ENCODE data around the gene CHAF1B. TPM values are rescaled to one million over a fixed set of nuclear protein-coding genes. Genes with fewer than 3 reads are reported as not detected.

CHAF1B gene
- total and polyA plus RNA-seq, 10 of the 15 experiments (the other 5 are each of a cell fraction or from before 2014, with no cell fraction given), result 5.9 to 31.5 (median 17.3) TPM

- Histone ChIP-seq H3K9me3 (replicated peaks; ENCODE audit: control insufficient read depth, insufficient read depth, low read length) (no peaks in the 10 kb centered on the region), H3K9ac (ENCODE audit: control insufficient read depth, insufficient read depth, low read length) (no peak overlapping the region), H3K36me3 (ENCODE audit: control insufficient read depth in 2 of 2, insufficient read depth in 2 of 2, low read length in 1 of 2) (no peaks in the 10 kb centered on the region), H2AFZ (ENCODE audit: control insufficient read depth, low read depth, low read length) (no peak overlapping the region), H3K4me3 (no peak overlapping the region), H3K4me1 (ENCODE audit: control insufficient read depth, insufficient read depth, low read length) (no peaks in the 10 kb centered on the region), H3K79me2 (ENCODE audit: control insufficient read depth, insufficient read depth, low read length) (no peaks in the 10 kb centered on the region), H3K27me3 (replicated peaks in 1 of 2; ENCODE audit: control insufficient read depth in 2 of 2, insufficient read depth in 2 of 2, low read length in 1 of 2) (no peaks in the 10 kb centered on the region), H3K4me2 (ENCODE audit: control insufficient read depth, insufficient read depth) (no peak overlapping the region), H3K27ac (ENCODE audit: control insufficient read depth, insufficient read depth) (no peak overlapping the region), H4K20me1 (ENCODE audit: control insufficient read depth, insufficient read depth) (no peaks in the 10 kb centered on the region)
- ChIA-PET RAD21 (ENCODE audit: unreplicated experiment) (no interaction called here), POLR2A (no interaction called here), SMC1A (ENCODE audit: uncharacterized antibody, unreplicated experiment) (no interaction called here), CTCF (no interaction called here)
- in situ Hi-C loops (cut with MboI) (no loop called here), intact Hi-C loops (cut with micrococcal nuclease; ENCODE audit: unreplicated experiment) (no loop called here)
- no peak for TF ChIP-seq CBFB (IDR thresholded peaks at IDR 0.05; ENCODE audit: low read depth)
- no peak for TF ChIP-seq ZNF384 (IDR thresholded peaks at IDR 0.05; ENCODE audit: borderline replicate concordance, low read depth, low read length)
- no peak for TF ChIP-seq MTA2 (IDR thresholded peaks at IDR 0.05; ENCODE audit: low read depth)
- no peak for TF ChIP-seq ZNF592 (IDR thresholded peaks at IDR 0.05)
- TF ChIP-seq SKIL (IDR thresholded peaks at IDR 0.05; ENCODE audit: low read depth, poor library complexity, severe bottlenecking), result no peak
- TF ChIP-seq EED (IDR thresholded peaks at IDR 0.05; ENCODE audit: low read depth), result peak; percentile 38; the same call in 1 of the 2 replicates
- TF ChIP-seq IKZF1 (conservative IDR thresholded peaks at IDR 0.05), result 0 out of 2 replicates have a peak, but pooled peaks have one; percentile 25
- TF ChIP-seq GABPA (IDR thresholded peaks at IDR 0.05; ENCODE audit: low read depth), result 0 out of 2 replicates have a peak, but pooled peaks have one; percentile 18
- no peak for TF ChIP-seq POU2F2 (IDR thresholded peaks at IDR 0.05; ENCODE audit: borderline replicate concordance, low read depth, low read length)
- FAIRE-seq (no peak), DNase-seq (ENCODE audit: low read depth, low spot score) (no peak), ATAC-seq (no peak)
- no TSS peak for BruUV-seq (replicated peaks)
- 69% methylated on average over 7 of the region's 7 CpGs for WGBS (ENCODE audit: insufficient coverage, insufficient replicate concordance, low lambda C conversion rate, missing lambda C conversion rate)
These were observed 71.7 kb downstream of the CHAF1B start for GRCh38 chr21:36456729-36457414.

Data from GM12878 (cell line).